Mesenchymal stem cell (in vitro differentiated cells and primary cell): ENCODE results near the gene HACE1.

ENCODE experiments used
- DNase-seq: peaks from one replicate; pipeline ENCODE4 v3.0.0-alpha.2; 2013
- H2AFZ ChIP-seq: one replicate; pipeline ENCODE4 v1.6.1; 2013; ENCODE audit warnings: low read depth, mild to moderate bottlenecking, control low read depth, inconsistent platforms, low read length, moderate library complexity
- H2AK5ac ChIP-seq: 2 replicates; pipeline ENCODE4 v1.6.1; 2013; ENCODE audit warnings: low read length, moderate library complexity, mild to moderate bottlenecking, inconsistent platforms; ENCODE audit not compliant: severe bottlenecking
- H2BK120ac ChIP-seq: one replicate; pipeline ENCODE4 v1.6.1; 2013; ENCODE audit warnings: low read depth, mild to moderate bottlenecking, inconsistent platforms, low read length, moderate library complexity
- H2BK12ac ChIP-seq, 2 experiments: one replicate each; pipeline ENCODE4 v1.6.1; 2013; ENCODE audit warnings: inconsistent platforms in 2 of 2, low read length in 2 of 2, mild to moderate bottlenecking in 2 of 2, moderate library complexity in 2 of 2, control low read depth in 1 of 2
- H2BK15ac ChIP-seq: one replicate; pipeline ENCODE4 v1.6.1; 2013; ENCODE audit warnings: mild to moderate bottlenecking, low read depth, inconsistent platforms; ENCODE audit not compliant: poor library complexity, severe bottlenecking
- H2BK5ac ChIP-seq: 2 replicates; pipeline ENCODE4 v1.6.1; 2013; ENCODE audit warnings: low read depth, mild to moderate bottlenecking, low read length, control low read depth, inconsistent platforms; ENCODE audit not compliant: poor library complexity, severe bottlenecking
- H3K14ac ChIP-seq, 2 experiments: one replicate each; pipeline ENCODE4 v1.6.1; 2013; ENCODE audit warnings: inconsistent platforms in 2 of 2, low read length in 2 of 2, control low read depth in 1 of 2, mild to moderate bottlenecking in 1 of 2, moderate library complexity in 1 of 2
- H3K18ac ChIP-seq, 2 experiments: one replicate each; pipeline ENCODE4 v1.6.1; 2013; ENCODE audit warnings: inconsistent platforms in 2 of 2, low read length in 2 of 2, control low read depth in 1 of 2, low read depth in 1 of 2, mild to moderate bottlenecking in 1 of 2
- H3K23ac ChIP-seq, 2 experiments: one replicate each; pipeline ENCODE4 v1.6.1; 2013; ENCODE audit warnings: inconsistent platforms in 2 of 2, low read length in 2 of 2, mild to moderate bottlenecking in 2 of 2, moderate library complexity in 2 of 2, control low read depth in 1 of 2
- H3K27ac ChIP-seq: 2 replicates; pipeline ENCODE4 v1.5.1; 2013; ENCODE audit warnings: mild to moderate bottlenecking, moderate library complexity, low read length, control low read depth, inconsistent platforms; ENCODE audit not compliant: poor library complexity, severe bottlenecking
- H3K27me3 ChIP-seq, 2 experiments: 2 replicates each; pipeline versions ENCODE4 v1.6.1 to v1.7.0; 2013; ENCODE audit warnings: low read length in 2 of 2, mild to moderate bottlenecking in 2 of 2, moderate library complexity in 2 of 2, control low read depth in 1 of 2, inconsistent platforms in 1 of 2; ENCODE audit not compliant: control insufficient read depth in 1 of 2, insufficient read depth in 1 of 2
- H3K36me3 ChIP-seq, 2 experiments: 2 replicates each; pipeline versions ENCODE4 v1.6.1 to v1.7.0; 2013; ENCODE audit warnings: low read length in 2 of 2, control low read depth in 1 of 2, inconsistent platforms in 1 of 2, low read depth in 1 of 2, mild to moderate bottlenecking in 1 of 2; ENCODE audit not compliant: insufficient read depth in 2 of 2, control insufficient read depth in 1 of 2
- H3K4ac ChIP-seq, 2 experiments: one replicate each; pipeline ENCODE4 v1.6.1; 2013; ENCODE audit warnings: inconsistent platforms in 2 of 2, low read length in 2 of 2, mild to moderate bottlenecking in 2 of 2, moderate library complexity in 2 of 2, control low read depth in 1 of 2, low read depth in 1 of 2
- H3K4me1 ChIP-seq: 2 replicates; pipeline ENCODE4 v1.6.1; 2013; ENCODE audit warnings: low read depth, low read length, control low read depth; ENCODE audit not compliant: control insufficient read depth, insufficient read depth
- H3K4me2 ChIP-seq: 2 replicates; pipeline ENCODE4 v1.6.1; 2013; ENCODE audit warnings: low read length, mild to moderate bottlenecking, inconsistent platforms; ENCODE audit not compliant: poor library complexity, severe bottlenecking
- H3K4me3 ChIP-seq, 2 experiments: 2 replicates each; pipeline versions ENCODE4 v1.5.1 to v1.7.0; 2013; ENCODE audit warnings: low read length in 2 of 2, mild to moderate bottlenecking in 2 of 2, control low read depth in 1 of 2, low read depth in 1 of 2; ENCODE audit not compliant: insufficient read depth in 1 of 2
- H3K79me1 ChIP-seq: replicated peaks from 2 replicates; pipeline ENCODE4 v1.6.1; 2013; ENCODE audit warnings: mild to moderate bottlenecking, control low read depth, low read length, inconsistent platforms; ENCODE audit not compliant: poor library complexity, severe bottlenecking
- H3K9ac ChIP-seq: 2 replicates; pipeline ENCODE4 v1.7.0; 2013; ENCODE audit warnings: mild to moderate bottlenecking, low read length, moderate library complexity
- H3K9me3 ChIP-seq: 2 replicates; pipeline ENCODE4 v1.7.0; 2013; ENCODE audit warnings: mild to moderate bottlenecking, low read length; ENCODE audit not compliant: control insufficient read depth
- H4K8ac ChIP-seq: one replicate; pipeline ENCODE4 v1.6.1; 2013; ENCODE audit warnings: inconsistent platforms, mild to moderate bottlenecking, low read length, moderate library complexity
- H4K91ac ChIP-seq: one replicate; pipeline ENCODE4 v1.6.1; 2013; ENCODE audit warnings: mild to moderate bottlenecking, low read length, inconsistent platforms
- WGBS: methylation state at CpG from one replicate; pipeline ENCODE4 v1.1.7; 2013; ENCODE audit warnings: mixed read lengths; 5-methylcytosine and 5-hydroxymethylcytosine counted together

Gene HACE1

DNA sequence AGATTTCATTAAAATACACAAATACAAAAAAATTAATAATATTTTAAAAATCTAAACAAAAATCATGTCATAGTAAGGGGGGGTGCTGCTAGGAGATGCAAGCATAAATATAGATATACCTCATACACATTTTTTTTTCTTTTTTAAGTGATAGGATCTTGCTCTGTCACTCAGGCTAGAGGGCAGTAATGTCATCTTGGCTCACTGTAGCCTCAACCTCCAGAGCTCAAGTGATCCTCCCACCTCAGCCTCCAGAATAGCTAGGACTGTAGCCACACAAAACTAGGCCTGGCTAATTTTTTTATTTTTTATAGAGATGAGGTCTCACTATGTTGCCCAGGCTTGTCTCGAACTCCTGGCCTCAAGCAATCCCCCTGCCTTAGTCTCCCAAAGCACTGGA lies 90.8 kb downstream of the HACE1 start:
- H3K18ac ChIP-seq, result no peak overlapping the region
- H3K4ac ChIP-seq, result no peak overlapping the region
- H3K79me1 ChIP-seq, result no peaks in the 10 kb centered on the region
- H3K4me3 ChIP-seq, result no peak overlapping the region
- H3K36me3 ChIP-seq, result peaks cover 0 to 31% of the 10 kb centered on the region in 2 experiments
- H3K4me1 ChIP-seq, result peaks cover 2% of the 10 kb centered on the region
- no peak overlapping the region for H2AK5ac ChIP-seq
- H2BK120ac ChIP-seq, result no peak overlapping the region
- H3K14ac ChIP-seq, result no peak overlapping the region
- no peak overlapping the region for H3K4me2 ChIP-seq
- H4K8ac ChIP-seq, result no peak overlapping the region
- H3K9me3 ChIP-seq, result no peaks in the 10 kb centered on the region
- no peak overlapping the region for H2BK15ac ChIP-seq
- no peak overlapping the region for H2BK12ac ChIP-seq
- H4K91ac ChIP-seq, result no peak overlapping the region
- no peaks in the 10 kb centered on the region for H3K27me3 ChIP-seq
- H3K23ac ChIP-seq, result no peak overlapping the region
- 100% methylated on average over 1 of the region's 1 CpG for WGBS
- no peak overlapping the region for H3K27ac ChIP-seq
- H3K9ac ChIP-seq, result no peak overlapping the region
- no peak for DNase-seq
- no peak overlapping the region for H2BK5ac ChIP-seq
- H2AFZ ChIP-seq, result no peak overlapping the region

DNA sequence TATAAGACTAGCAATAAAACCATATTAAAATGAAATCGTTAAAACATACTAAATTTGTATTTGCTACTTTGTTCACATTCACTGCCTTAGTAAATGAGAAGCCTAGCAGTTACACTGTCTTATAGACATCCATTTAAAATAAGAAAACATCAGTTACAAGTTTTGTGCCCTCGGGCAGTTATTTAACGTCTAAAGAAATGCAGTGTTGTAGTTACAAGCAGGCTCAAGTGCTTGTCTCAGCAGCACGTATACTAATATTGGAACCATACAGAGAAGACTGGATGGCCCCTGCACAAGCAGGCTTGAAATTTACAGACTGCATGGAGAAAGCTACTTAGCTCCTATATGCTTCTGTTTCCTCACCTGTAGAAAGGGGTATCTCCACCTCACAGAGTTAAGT lies 93.1 kb downstream of the HACE1 start:
- peak overlapping the region in 1 of 2 experiments; percentile 37 for H3K4ac ChIP-seq
- no peak overlapping the region for H3K18ac ChIP-seq
- H2BK12ac ChIP-seq, result no peak overlapping the region
- WGBS, result 98% methylated on average over 4 of the region's 4 CpGs
- H2BK15ac ChIP-seq, result no peak overlapping the region
- no peak overlapping the region for H2AFZ ChIP-seq
- H3K14ac ChIP-seq, result no peak overlapping the region
- H3K79me1 ChIP-seq, result no peaks in the 10 kb centered on the region
- H3K4me3 ChIP-seq, result no peak overlapping the region
- DNase-seq, result no peak
- no peak overlapping the region for H2BK5ac ChIP-seq
- H3K4me2 ChIP-seq, result no peak overlapping the region
- no peak overlapping the region for H4K8ac ChIP-seq
- no peak overlapping the region for H3K9ac ChIP-seq
- H3K9me3 ChIP-seq, result no peaks in the 10 kb centered on the region
- H3K4me1 ChIP-seq, result peaks cover 2% of the 10 kb centered on the region
- H2AK5ac ChIP-seq, result no peak overlapping the region
- H3K23ac ChIP-seq, result no peak overlapping the region
- H4K91ac ChIP-seq, result no peak overlapping the region
- H2BK120ac ChIP-seq, result no peak overlapping the region
- H3K36me3 ChIP-seq, result peaks cover 3 to 27% of the 10 kb centered on the region in 2 experiments
- no peaks in the 10 kb centered on the region for H3K27me3 ChIP-seq
- H3K27ac ChIP-seq, result no peak overlapping the region

DNA sequence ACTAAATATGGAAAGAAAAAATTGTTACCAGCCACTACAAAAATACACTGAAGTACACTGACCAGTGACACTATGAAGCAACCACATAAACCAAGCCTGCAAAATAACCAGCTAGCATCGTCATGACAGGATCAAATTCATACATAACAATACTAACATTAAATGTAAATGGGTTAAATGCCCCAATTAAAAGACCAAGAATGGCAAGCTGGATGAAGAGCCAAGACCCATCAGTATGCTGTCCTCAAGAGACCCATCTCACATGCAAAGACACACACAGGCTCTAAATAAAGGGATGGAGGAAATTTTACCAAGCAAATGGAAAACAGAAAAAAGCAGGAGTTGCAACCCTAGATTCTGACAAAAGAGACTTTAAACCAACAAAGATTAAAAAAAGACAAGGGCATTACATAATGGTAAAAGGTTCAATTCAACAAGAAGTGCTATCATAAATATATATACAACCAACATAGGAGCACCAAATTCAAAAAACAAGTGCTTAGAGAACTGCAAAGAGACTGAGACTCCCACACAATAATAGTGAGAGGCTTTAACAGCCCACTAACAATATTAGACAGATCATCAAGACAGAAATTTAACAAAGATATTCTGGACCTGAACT lies 104.8 kb downstream of the HACE1 start:
- Histone ChIP-seq H3K4me2 (no peak overlapping the region), H4K91ac (no peak overlapping the region), H2AK5ac (no peak overlapping the region), H2AFZ (no peak overlapping the region), H3K79me1 (peaks cover 12% of the 10 kb centered on the region), H3K27me3 (no peaks in the 10 kb centered on the region), H3K23ac (no peak overlapping the region), H3K9me3 (peaks cover 35% of the 10 kb centered on the region), H2BK15ac (no peak overlapping the region), H2BK120ac (no peak overlapping the region), H2BK5ac (no peak overlapping the region), H3K4me1 (no peaks in the 10 kb centered on the region), H3K14ac (no peak overlapping the region), H2BK12ac (no peak overlapping the region), H3K36me3 (peaks cover 10 to 15% of the 10 kb centered on the region in 2 experiments), H4K8ac (no peak overlapping the region), H3K4ac (no peak overlapping the region), H3K9ac (no peak overlapping the region), H3K18ac (no peak overlapping the region), H3K27ac (no peak overlapping the region), H3K4me3 (no peak overlapping the region)
- WGBS, result 100% methylated on average over 1 of the region's 1 CpG
- no peak for DNase-seq

DNA sequence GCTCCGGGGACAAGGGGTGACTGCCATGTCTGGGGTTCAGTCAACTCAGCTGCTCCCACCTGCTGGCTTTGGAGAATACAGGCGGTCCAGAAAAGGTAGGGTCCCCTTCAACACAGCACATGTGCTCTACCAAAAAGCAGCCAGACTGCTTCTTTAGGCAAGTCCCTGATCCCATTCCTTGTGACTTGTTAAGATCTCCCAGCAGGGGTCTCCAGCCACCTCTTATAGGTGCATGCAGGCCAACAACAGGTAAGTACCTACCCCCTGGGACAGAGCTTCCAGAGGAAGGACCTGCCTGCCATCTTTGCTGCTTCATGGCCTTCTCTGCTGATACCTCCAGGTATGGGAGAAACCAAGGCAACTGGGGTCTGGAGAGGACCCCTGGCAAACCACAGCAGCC lies 106.5 kb downstream of the HACE1 start:
- no peak overlapping the region for H3K4me2 ChIP-seq
- H3K36me3 ChIP-seq, result peaks cover 15 to 17% of the 10 kb centered on the region in 2 experiments
- no peak overlapping the region for H2AFZ ChIP-seq
- H3K23ac ChIP-seq, result no peak overlapping the region
- no peak overlapping the region for H2BK120ac ChIP-seq
- no peak overlapping the region for H2BK15ac ChIP-seq
- peaks cover 12% of the 10 kb centered on the region for H3K79me1 ChIP-seq
- peaks cover 35% of the 10 kb centered on the region for H3K9me3 ChIP-seq
- H3K27me3 ChIP-seq, result no peaks in the 10 kb centered on the region
- H3K4ac ChIP-seq, result no peak overlapping the region
- H3K18ac ChIP-seq, result no peak overlapping the region
- H4K91ac ChIP-seq, result no peak overlapping the region
- H3K14ac ChIP-seq, result no peak overlapping the region
- no peak overlapping the region for H3K27ac ChIP-seq
- no peak overlapping the region for H3K9ac ChIP-seq
- 96% methylated on average over 2 of the region's 2 CpGs for WGBS
- no peak overlapping the region for H3K4me3 ChIP-seq
- H2BK12ac ChIP-seq, result no peak overlapping the region
- no peak overlapping the region for H4K8ac ChIP-seq
- DNase-seq, result no peak
- H3K4me1 ChIP-seq, result no peaks in the 10 kb centered on the region
- no peak overlapping the region for H2BK5ac ChIP-seq
- H2AK5ac ChIP-seq, result no peak overlapping the region
